ENCODE results near the gene TMEM235. TPM values are rescaled to one million over a fixed set of nuclear protein-coding genes. Genes with fewer than 3 reads are reported as not detected.
A peak's percentile ranks its signal among the peaks of the same experiment; 100 is the strongest.

Gene TMEM235
- total RNA-seq, 2 donors from 2014 or later, result not detected

- Mint-ChIP-seq H3K4me3 (no peak overlapping the region), H3K4me1 (ENCODE audit: low read depth in 2 of 2) (peaks cover 12 to 23% of the 10 kb centered on the region in 2 donors), H3K9me3 (no peaks in the 10 kb centered on the region), H3K27ac (peak overlapping the region in 1 of 2 donors; percentile 73), H3K27me3 (peaks cover 7% of the 10 kb centered on the region in 2 donors), H3K36me3 (no peaks in the 10 kb centered on the region)
- DNase-seq (ENCODE audit: low spot score), result no peak
- no peak for ATAC-seq
Observed at GRCh38 chr17:78259192-78259554, 27.7 kb downstream of the TMEM235 start.

GRCh38 chr17:78263063-78263735 lies 31.8 kb downstream of the TMEM235 start:
- Mint-ChIP-seq H3K4me1 (ENCODE audit: low read depth in 2 of 2) (peaks cover 5 to 14% of the 10 kb centered on the region in 2 donors), H3K27ac (peak overlapping the region; percentile 60 to 81), H3K9me3 (no peaks in the 10 kb centered on the region), H3K4me3 (peak overlapping the region; percentile 42), H3K36me3 (no peaks in the 10 kb centered on the region), H3K27me3 (peaks cover under 1% of the 10 kb centered on the region in 2 donors)
- DNase-seq (ENCODE audit: low spot score) (no peak), ATAC-seq (peak; percentile 49 to 63)

- H3K27me3 Mint-ChIP-seq, result no peaks in the 10 kb centered on the region
- no peak for ATAC-seq
- H3K9me3 Mint-ChIP-seq, result no peaks in the 10 kb centered on the region
- H3K36me3 Mint-ChIP-seq, result no peaks in the 10 kb centered on the region
- no peak for DNase-seq (ENCODE audit: low spot score)
- H3K4me1 Mint-ChIP-seq (ENCODE audit: low read depth in 2 of 2), result peaks cover 4 to 10% of the 10 kb centered on the region in 2 donors
- H3K27ac Mint-ChIP-seq, result peak overlapping the region; percentile 18 to 81
- no peak overlapping the region for H3K4me3 Mint-ChIP-seq
Observed at GRCh38 chr17:78263736-78264340, 32.4 kb downstream of the TMEM235 start.

GRCh38 chr17:78264590-78264989 lies 33.2 kb downstream of the TMEM235 start:
- ATAC-seq (no peak), DNase-seq (ENCODE audit: low spot score) (no peak)
- Mint-ChIP-seq H3K36me3 (no peaks in the 10 kb centered on the region), H3K27me3 (no peaks in the 10 kb centered on the region), H3K4me1 (ENCODE audit: low read depth in 2 of 2) (peaks cover 4 to 9% of the 10 kb centered on the region in 2 donors), H3K9me3 (no peaks in the 10 kb centered on the region), H3K27ac (peak overlapping the region; percentile 18 to 68), H3K4me3 (no peak overlapping the region)

GRCh38 chr17:78265121-78265520 lies 33.7 kb downstream of the TMEM235 start:
- ATAC-seq, result no peak
- Mint-ChIP-seq H3K4me3 (no peak overlapping the region), H3K36me3 (no peaks in the 10 kb centered on the region), H3K27ac (peak overlapping the region in 1 of 2 donors; percentile 47), H3K9me3 (no peaks in the 10 kb centered on the region), H3K27me3 (no peaks in the 10 kb centered on the region), H3K4me1 (ENCODE audit: low read depth in 2 of 2) (peaks cover 4 to 6% of the 10 kb centered on the region in 2 donors)
- no peak for DNase-seq (ENCODE audit: low spot score)

GRCh38 chr17:78266231-78266631 lies 34.8 kb downstream of the TMEM235 start:
- H3K27ac Mint-ChIP-seq, result peak overlapping the region in 1 of 2 donors; percentile 4
- ATAC-seq, result no peak
- H3K9me3 Mint-ChIP-seq, result no peaks in the 10 kb centered on the region
- no peak overlapping the region for H3K4me3 Mint-ChIP-seq
- H3K36me3 Mint-ChIP-seq, result no peaks in the 10 kb centered on the region
- H3K4me1 Mint-ChIP-seq (ENCODE audit: low read depth in 2 of 2), result peaks cover 4 to 6% of the 10 kb centered on the region in 2 donors
- DNase-seq (ENCODE audit: low spot score), result no peak
- peaks cover 0 to 2% of the 10 kb centered on the region in 2 donors for H3K27me3 Mint-ChIP-seq

GRCh38 chr17:78266771-78267170 lies 35.3 kb downstream of the TMEM235 start:
- peaks cover 4 to 6% of the 10 kb centered on the region in 2 donors for H3K4me1 Mint-ChIP-seq (ENCODE audit: low read depth in 2 of 2)
- no peaks in the 10 kb centered on the region for H3K36me3 Mint-ChIP-seq
- ATAC-seq (no peak), DNase-seq (ENCODE audit: low spot score) (no peak)
- H3K9me3 Mint-ChIP-seq, result no peaks in the 10 kb centered on the region
- no peak overlapping the region for H3K4me3 Mint-ChIP-seq
- peaks cover 0 to 3% of the 10 kb centered on the region in 2 donors for H3K27me3 Mint-ChIP-seq
- H3K27ac Mint-ChIP-seq, result peak overlapping the region in 1 of 2 donors; percentile 4

- Mint-ChIP-seq H3K27ac (no peak overlapping the region), H3K4me3 (no peak overlapping the region), H3K36me3 (no peaks in the 10 kb centered on the region), H3K4me1 (ENCODE audit: low read depth in 2 of 2) (peaks cover 3 to 4% of the 10 kb centered on the region in 2 donors), H3K27me3 (peaks cover 0 to 3% of the 10 kb centered on the region in 2 donors), H3K9me3 (no peaks in the 10 kb centered on the region)
- ATAC-seq (no peak), DNase-seq (ENCODE audit: low spot score) (no peak)
Observed at GRCh38 chr17:78267253-78268073, 36.0 kb downstream of the TMEM235 start.

GRCh38 chr17:78268191-78268874 lies 36.9 kb downstream of the TMEM235 start:
- Mint-ChIP-seq H3K9me3 (no peaks in the 10 kb centered on the region), H3K36me3 (no peaks in the 10 kb centered on the region), H3K4me3 (no peak overlapping the region), H3K4me1 (ENCODE audit: low read depth in 2 of 2) (peaks cover under 1 to 4% of the 10 kb centered on the region in 2 donors), H3K27me3 (peaks cover 0 to 3% of the 10 kb centered on the region in 2 donors), H3K27ac (no peak overlapping the region)
- ATAC-seq, result no peak
- no peak for DNase-seq (ENCODE audit: low spot score)

- DNase-seq (ENCODE audit: low spot score), result peak; percentile 47
- H3K36me3 Mint-ChIP-seq, result no peaks in the 10 kb centered on the region
- H3K4me3 Mint-ChIP-seq, result no peak overlapping the region
- H3K9me3 Mint-ChIP-seq, result no peaks in the 10 kb centered on the region
- H3K27ac Mint-ChIP-seq, result no peak overlapping the region
- H3K27me3 Mint-ChIP-seq, result peaks cover 0 to 6% of the 10 kb centered on the region in 2 donors
- peaks cover 0 to 4% of the 10 kb centered on the region in 2 donors for H3K4me1 Mint-ChIP-seq (ENCODE audit: low read depth in 2 of 2)
- no peak for ATAC-seq
Observed at GRCh38 chr17:78268951-78269905, 37.8 kb downstream of the TMEM235 start.

- DNase-seq (ENCODE audit: low spot score), result peak; percentile 18
- no peak for ATAC-seq
- H3K27ac Mint-ChIP-seq, result no peak overlapping the region
- H3K4me1 Mint-ChIP-seq (ENCODE audit: low read depth in 2 of 2), result no peaks in the 10 kb centered on the region
- H3K27me3 Mint-ChIP-seq, result peaks cover under 1 to 6% of the 10 kb centered on the region in 2 donors
- H3K9me3 Mint-ChIP-seq, result no peaks in the 10 kb centered on the region
- no peak overlapping the region for H3K4me3 Mint-ChIP-seq
- no peaks in the 10 kb centered on the region for H3K36me3 Mint-ChIP-seq
Observed at GRCh38 chr17:78269955-78270381, 38.5 kb downstream of the TMEM235 start.

GRCh38 chr17:78271419-78272170 lies 40.2 kb downstream of the TMEM235 start:
- Mint-ChIP-seq H3K36me3 (no peaks in the 10 kb centered on the region), H3K27me3 (peaks cover 10 to 11% of the 10 kb centered on the region in 2 donors), H3K27ac (no peak overlapping the region), H3K4me1 (ENCODE audit: low read depth in 2 of 2) (no peaks in the 10 kb centered on the region), H3K4me3 (no peak overlapping the region), H3K9me3 (no peaks in the 10 kb centered on the region)
- peak; percentile 53 for DNase-seq (ENCODE audit: low spot score)
- ATAC-seq, result no peak
